ENCODE measurements around the gene KMO.

KMO gene

DNA sequence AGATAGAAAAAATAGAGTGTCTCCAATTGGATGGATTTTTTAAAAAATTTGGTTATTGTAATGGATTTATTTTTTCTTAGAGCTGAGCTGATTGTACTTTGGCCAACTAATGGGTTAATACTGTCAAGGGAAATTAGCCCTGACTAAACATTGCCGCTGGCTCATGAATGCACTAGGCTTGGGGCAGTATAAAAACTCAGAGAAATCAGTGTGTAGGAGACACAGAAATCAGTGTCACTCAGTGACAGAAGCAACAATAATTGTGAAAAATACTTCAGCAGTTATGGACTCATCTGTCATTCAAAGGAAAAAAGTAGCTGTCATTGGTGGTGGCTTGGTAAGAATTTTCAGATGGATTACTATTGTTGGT, at the start of gene KMO:
KMO (plus strand) TSS at position 217 of the 370 bp plus-strand sequence; CDS start at position 284, 67 bp downstream.
- H3K4me3 Mint-ChIP-seq = peak within 1 kb of the TSS; percentile 91
- peaks cover 4% of the 10 kb centered on the region for H3K36me3 Mint-ChIP-seq (ENCODE audit: insufficient read depth)
- H3K27ac Mint-ChIP-seq (ENCODE audit: low read depth) = peak within 1 kb of the TSS; percentile 83
- DNase-seq (ENCODE audit: low spot score in 2 of 2) (no peak), ATAC-seq (replicated peaks; ENCODE audit: extremely low read depth, poor library complexity, severe bottlenecking) (no peak)
- H3K27me3 Mint-ChIP-seq = no peaks in the 10 kb centered on the region
- H3K4me1 Mint-ChIP-seq = peaks cover 13% of the 10 kb centered on the region
- no peaks in the 10 kb centered on the region for H3K9me3 Mint-ChIP-seq

DNA sequence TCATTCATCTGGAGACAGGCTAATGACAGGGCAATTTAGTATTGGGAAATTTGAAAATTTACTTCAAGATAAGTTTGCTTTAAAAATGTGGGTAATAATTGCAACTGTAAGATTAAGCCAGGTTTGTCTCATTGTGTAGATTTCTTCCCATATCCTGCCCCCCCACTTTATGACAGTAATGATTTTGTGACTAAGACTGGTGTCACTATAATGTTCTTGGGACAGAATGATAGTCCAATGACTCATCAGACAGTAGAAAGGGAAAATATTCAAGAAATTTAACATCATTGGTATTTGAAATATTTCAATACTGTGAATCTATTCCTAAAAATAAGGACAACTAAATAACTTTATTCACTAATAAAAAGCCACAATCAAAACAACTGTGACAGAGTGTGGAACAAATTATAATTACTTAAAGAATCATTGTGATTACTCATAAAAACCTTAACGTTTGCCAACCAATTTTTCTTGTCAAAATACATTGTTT, 49.4 kb upstream of the KMO start:
- H3K4me3 Mint-ChIP-seq = no peak overlapping the region
- no peak for DNase-seq (ENCODE audit: low spot score in 2 of 2)
- no peaks in the 10 kb centered on the region for H3K9me3 Mint-ChIP-seq
- H3K27me3 Mint-ChIP-seq = peaks cover 12% of the 10 kb centered on the region
- H3K27ac Mint-ChIP-seq (ENCODE audit: low read depth) = no peak overlapping the region
- no peak for ATAC-seq (replicated peaks; ENCODE audit: extremely low read depth, poor library complexity, severe bottlenecking)
- no peaks in the 10 kb centered on the region for H3K4me1 Mint-ChIP-seq
- H3K36me3 Mint-ChIP-seq (ENCODE audit: insufficient read depth) = no peaks in the 10 kb centered on the region

DNA sequence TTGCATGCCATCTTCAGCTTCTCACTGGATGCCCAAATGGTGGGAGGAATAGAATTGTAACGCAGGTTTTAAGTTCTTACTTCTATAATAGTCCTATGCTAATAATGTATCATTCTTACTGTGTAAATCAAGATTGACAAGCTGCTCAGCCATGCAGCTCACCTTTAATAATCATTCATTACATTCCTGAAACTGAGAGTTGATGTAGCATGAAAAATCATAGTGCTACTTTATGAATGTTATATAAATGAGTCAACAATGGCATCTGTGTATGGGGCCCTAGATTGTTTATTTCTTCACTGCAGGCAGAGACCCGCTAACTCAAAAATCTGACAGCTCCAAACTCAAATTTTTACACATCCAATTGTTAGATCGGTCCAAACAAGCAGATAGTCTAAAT, 47.0 kb upstream of the KMO start:
- ATAC-seq (replicated peaks; ENCODE audit: extremely low read depth, poor library complexity, severe bottlenecking) (no peak), DNase-seq (ENCODE audit: low spot score in 2 of 2) (no peak)
- Mint-ChIP-seq H3K4me1 (no peaks in the 10 kb centered on the region), H3K9me3 (no peaks in the 10 kb centered on the region), H3K27ac (ENCODE audit: low read depth) (no peak overlapping the region), H3K4me3 (no peak overlapping the region), H3K36me3 (ENCODE audit: insufficient read depth) (no peaks in the 10 kb centered on the region), H3K27me3 (peaks cover 12% of the 10 kb centered on the region)

DNA sequence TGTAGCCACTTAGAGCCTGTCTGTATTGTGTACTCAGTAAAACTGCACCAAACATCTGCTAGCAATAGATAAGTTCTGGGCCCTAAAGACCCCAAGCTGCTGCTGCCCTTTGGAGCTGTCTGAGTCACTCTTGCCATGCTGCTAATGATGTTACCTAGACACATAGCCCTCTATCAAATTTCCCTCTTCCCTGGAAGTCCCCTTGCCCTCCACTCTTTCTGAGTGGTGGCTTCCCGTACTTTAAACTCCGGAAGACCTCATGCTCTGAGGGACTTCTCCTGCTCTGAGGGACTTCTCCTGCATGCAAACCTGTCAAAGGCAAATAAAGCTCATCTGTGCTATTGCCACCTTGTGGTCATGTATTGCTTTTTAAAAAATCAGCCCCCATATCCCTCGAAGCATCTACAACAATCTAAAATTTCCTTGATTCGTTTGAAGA, 46.6 kb upstream of the KMO start:
- Mint-ChIP-seq H3K27me3 (peaks cover 12% of the 10 kb centered on the region), H3K27ac (ENCODE audit: low read depth) (no peak overlapping the region), H3K36me3 (ENCODE audit: insufficient read depth) (no peaks in the 10 kb centered on the region), H3K4me3 (no peak overlapping the region), H3K9me3 (no peaks in the 10 kb centered on the region), H3K4me1 (no peaks in the 10 kb centered on the region)
- ATAC-seq (replicated peaks; ENCODE audit: extremely low read depth, poor library complexity, severe bottlenecking) (no peak), DNase-seq (ENCODE audit: low spot score in 2 of 2) (no peak)

DNA sequence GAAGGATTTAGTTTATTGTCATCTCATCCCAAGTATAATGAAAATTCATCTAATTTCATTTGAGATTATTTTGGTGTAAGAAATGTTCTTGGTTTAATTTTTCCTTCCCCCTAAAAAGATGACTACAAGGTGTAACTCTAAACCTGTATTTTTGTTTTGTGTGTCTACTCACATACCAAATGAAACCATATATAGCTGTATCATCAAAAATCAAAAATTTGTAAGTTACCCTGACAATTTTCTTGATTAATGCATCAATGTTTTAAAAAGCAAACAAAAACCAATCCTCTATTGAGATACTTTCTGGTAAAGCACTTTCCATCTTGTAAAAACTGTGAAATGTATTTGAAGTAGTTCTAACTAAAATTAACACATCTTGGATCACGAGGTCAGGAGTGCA, 43.4 kb upstream of the KMO start:
- ATAC-seq (replicated peaks; ENCODE audit: extremely low read depth, poor library complexity, severe bottlenecking) (no peak), DNase-seq (ENCODE audit: low spot score in 2 of 2) (no peak)
- Mint-ChIP-seq H3K9me3 (no peaks in the 10 kb centered on the region), H3K4me3 (no peak overlapping the region), H3K27me3 (peaks cover 9% of the 10 kb centered on the region), H3K36me3 (ENCODE audit: insufficient read depth) (no peaks in the 10 kb centered on the region), H3K27ac (ENCODE audit: low read depth) (no peak overlapping the region), H3K4me1 (no peaks in the 10 kb centered on the region)

DNA sequence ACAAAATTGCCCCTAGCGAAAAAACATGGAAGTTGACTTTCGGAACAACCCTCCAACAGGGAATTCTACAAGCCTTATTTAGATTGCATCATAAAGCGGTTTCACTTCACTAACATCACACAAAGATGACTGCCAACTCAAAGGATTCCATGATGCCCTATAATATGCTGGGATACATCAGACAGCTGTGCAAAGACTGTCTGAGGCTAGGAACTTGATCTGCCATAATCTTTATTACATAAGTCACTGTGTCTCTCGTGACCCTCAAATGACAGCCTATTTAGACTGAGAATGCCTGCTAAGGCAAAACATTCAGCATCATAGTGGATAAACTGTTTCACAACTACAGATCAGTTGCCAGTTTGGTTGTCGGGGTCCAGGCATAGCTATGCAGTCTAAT, 36.4 kb upstream of the KMO start:
- Mint-ChIP-seq H3K27ac (ENCODE audit: low read depth) (no peak overlapping the region), H3K4me1 (no peaks in the 10 kb centered on the region), H3K36me3 (ENCODE audit: insufficient read depth) (peaks cover 24% of the 10 kb centered on the region), H3K4me3 (no peak overlapping the region), H3K27me3 (no peaks in the 10 kb centered on the region), H3K9me3 (no peaks in the 10 kb centered on the region)
- no peak for DNase-seq (ENCODE audit: low spot score in 2 of 2)
- no peak for ATAC-seq (replicated peaks; ENCODE audit: extremely low read depth, poor library complexity, severe bottlenecking)

DNA sequence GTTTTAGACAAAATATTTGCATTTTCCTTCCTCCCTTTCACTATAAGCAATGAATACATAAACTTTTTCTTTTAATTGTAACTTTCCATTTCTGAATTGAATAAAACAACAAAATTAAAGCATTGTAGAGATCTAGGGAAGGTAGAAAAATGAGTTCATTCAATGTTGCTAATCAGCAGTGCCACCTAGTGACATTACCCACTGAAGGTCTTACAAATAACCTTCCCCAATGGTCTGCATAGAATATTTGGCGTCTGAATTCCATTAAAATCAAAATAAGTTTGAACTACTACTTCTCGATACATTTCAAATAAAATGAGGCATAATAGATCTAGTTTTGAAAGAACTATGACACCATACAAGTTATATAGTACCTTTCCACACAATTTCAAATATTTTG, 32.3 kb upstream of the KMO start:
- Mint-ChIP-seq H3K4me3 (no peak overlapping the region), H3K4me1 (peaks cover 7% of the 10 kb centered on the region), H3K36me3 (ENCODE audit: insufficient read depth) (peaks cover 46% of the 10 kb centered on the region), H3K27me3 (no peaks in the 10 kb centered on the region), H3K27ac (ENCODE audit: low read depth) (no peak overlapping the region), H3K9me3 (no peaks in the 10 kb centered on the region)
- DNase-seq (ENCODE audit: low spot score in 2 of 2) (no peak), ATAC-seq (replicated peaks; ENCODE audit: extremely low read depth, poor library complexity, severe bottlenecking) (no peak)

DNA sequence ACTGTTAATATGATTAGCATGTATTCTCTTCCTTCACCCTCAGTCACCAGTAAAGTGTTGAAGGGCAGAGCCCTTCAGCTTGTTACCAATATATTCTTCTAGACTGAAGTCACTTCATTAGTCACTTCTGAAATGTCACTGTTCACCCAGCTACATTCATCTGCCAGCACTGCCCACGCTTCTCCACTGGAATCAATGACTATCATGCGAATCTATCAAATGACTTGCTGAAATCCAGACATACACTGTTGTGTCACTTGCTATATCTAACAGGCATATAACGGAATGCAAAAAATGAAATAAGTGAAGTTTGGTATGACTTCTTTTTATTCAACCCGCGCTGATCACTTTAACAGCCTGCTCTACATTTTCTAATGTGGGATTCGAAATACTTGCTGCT, 28.7 kb upstream of the KMO start:
- Mint-ChIP-seq H3K9me3 (no peaks in the 10 kb centered on the region), H3K27me3 (no peaks in the 10 kb centered on the region), H3K4me3 (no peak overlapping the region), H3K4me1 (peaks cover 7% of the 10 kb centered on the region), H3K27ac (ENCODE audit: low read depth) (no peak overlapping the region), H3K36me3 (ENCODE audit: insufficient read depth) (peaks cover 50% of the 10 kb centered on the region)
- no peak for DNase-seq (ENCODE audit: low spot score in 2 of 2)
- no peak for ATAC-seq (replicated peaks; ENCODE audit: extremely low read depth, poor library complexity, severe bottlenecking)

DNA sequence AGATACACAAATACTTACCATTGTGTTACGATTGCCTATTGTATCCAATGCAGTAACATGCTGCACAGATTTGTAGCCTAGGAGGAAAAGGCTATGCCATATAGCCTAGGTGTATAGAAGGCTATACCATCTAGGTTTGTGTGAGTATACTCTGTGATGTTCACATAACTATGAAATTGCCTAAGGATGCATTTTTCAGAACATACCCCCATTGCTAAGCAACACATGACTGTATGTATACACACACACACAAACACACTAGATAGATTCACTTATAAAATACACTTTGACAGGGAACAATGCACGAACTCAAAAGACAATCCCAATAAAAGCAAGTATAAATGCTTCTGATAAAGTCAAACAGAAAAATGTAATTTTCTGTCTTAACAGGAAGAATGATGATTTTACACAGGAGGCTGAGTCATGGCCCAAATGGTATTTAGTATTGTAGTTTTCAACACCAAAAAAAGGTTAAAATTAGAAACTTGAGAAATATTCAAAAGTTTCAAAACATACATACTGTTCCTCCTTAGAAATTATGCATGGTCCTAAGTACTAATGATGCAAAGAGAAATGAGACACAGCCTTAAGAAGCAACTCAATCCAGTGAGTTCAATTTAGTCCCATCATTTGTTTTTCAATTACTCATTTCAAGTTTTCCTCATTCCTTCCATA, 24.9 kb upstream of the KMO start:
- peaks cover 44% of the 10 kb centered on the region for H3K36me3 Mint-ChIP-seq (ENCODE audit: insufficient read depth)
- ATAC-seq (replicated peaks; ENCODE audit: extremely low read depth, poor library complexity, severe bottlenecking) (no peak), DNase-seq (ENCODE audit: low spot score in 2 of 2) (no peak)
- peaks cover 7% of the 10 kb centered on the region for H3K4me1 Mint-ChIP-seq
- H3K27me3 Mint-ChIP-seq = no peaks in the 10 kb centered on the region
- no peak overlapping the region for H3K27ac Mint-ChIP-seq (ENCODE audit: low read depth)
- H3K9me3 Mint-ChIP-seq = no peaks in the 10 kb centered on the region
- no peak overlapping the region for H3K4me3 Mint-ChIP-seq

DNA sequence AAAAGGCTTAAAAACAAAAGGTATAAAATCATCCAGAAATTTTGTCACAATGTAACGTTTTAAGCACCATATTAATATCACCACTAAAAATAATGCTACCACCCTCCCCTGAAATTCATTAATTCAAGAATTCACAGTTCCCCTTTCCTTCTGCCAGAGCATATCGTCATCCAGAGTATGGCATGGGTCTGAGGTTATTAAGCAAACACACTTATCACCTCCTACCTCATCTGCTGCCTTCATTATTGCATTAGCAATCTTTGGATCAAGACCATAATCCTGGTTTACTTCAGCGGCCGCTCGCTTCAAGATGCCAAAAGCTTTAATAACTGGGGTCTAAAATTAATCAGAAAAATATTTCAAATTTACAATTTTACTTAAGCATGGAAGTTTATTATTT, 18.8 kb upstream of the KMO start:
- peaks cover 13% of the 10 kb centered on the region for H3K4me1 Mint-ChIP-seq
- H3K36me3 Mint-ChIP-seq (ENCODE audit: insufficient read depth) = peaks cover 19% of the 10 kb centered on the region
- no peaks in the 10 kb centered on the region for H3K27me3 Mint-ChIP-seq
- H3K27ac Mint-ChIP-seq (ENCODE audit: low read depth) = no peak overlapping the region
- no peaks in the 10 kb centered on the region for H3K9me3 Mint-ChIP-seq
- no peak overlapping the region for H3K4me3 Mint-ChIP-seq
- ATAC-seq (replicated peaks; ENCODE audit: extremely low read depth, poor library complexity, severe bottlenecking) (no peak), DNase-seq (ENCODE audit: low spot score in 2 of 2) (no peak)

DNA sequence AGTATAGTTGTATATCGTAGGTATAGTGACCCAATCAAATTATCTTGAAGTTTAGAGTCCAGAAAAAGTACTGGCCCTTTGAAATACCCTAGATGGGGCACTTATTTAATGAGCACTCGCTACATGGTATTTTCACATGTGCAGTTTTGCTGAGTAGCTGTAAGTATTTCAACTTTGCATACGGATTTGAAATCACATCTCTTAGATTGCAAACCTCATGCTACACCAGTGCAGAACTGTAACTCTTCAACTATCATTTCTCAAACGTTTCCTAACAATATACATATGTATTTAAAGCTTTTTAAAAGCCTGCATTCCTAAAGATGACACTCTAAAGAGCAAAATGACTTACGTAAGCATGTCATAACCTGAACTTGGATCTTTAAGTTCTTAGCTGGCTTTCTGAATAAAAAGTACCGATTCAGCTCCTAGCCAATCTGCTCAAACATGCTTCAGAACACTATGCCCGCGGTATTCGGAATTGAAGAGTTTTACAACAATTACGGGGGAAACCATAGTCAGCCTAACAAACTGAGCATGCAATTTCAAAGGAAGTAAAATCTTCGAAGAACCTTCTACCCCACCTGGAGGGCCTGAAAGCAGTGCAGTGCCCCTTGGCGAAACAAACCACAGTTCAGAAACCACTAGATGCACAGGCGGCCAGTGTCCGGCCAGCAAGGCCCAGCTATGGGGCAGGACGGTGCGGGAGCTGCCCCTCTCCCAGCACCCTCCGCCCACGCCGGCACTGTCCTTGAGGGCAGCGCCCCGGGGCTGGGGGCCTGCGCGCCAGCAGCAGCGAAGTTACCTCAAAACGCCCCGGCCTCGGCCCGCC, 13.5 kb upstream of the KMO start:
- Mint-ChIP-seq H3K4me1 (peaks cover 13% of the 10 kb centered on the region), H3K27me3 (peaks cover 24% of the 10 kb centered on the region), H3K4me3 (no peak overlapping the region), H3K27ac (ENCODE audit: low read depth) (no peak overlapping the region), H3K36me3 (ENCODE audit: insufficient read depth) (peaks cover 7% of the 10 kb centered on the region), H3K9me3 (no peaks in the 10 kb centered on the region)
- peak; percentile 6 for ATAC-seq (replicated peaks; ENCODE audit: extremely low read depth, poor library complexity, severe bottlenecking)
- DNase-seq (ENCODE audit: low spot score in 2 of 2) = no peak

DNA sequence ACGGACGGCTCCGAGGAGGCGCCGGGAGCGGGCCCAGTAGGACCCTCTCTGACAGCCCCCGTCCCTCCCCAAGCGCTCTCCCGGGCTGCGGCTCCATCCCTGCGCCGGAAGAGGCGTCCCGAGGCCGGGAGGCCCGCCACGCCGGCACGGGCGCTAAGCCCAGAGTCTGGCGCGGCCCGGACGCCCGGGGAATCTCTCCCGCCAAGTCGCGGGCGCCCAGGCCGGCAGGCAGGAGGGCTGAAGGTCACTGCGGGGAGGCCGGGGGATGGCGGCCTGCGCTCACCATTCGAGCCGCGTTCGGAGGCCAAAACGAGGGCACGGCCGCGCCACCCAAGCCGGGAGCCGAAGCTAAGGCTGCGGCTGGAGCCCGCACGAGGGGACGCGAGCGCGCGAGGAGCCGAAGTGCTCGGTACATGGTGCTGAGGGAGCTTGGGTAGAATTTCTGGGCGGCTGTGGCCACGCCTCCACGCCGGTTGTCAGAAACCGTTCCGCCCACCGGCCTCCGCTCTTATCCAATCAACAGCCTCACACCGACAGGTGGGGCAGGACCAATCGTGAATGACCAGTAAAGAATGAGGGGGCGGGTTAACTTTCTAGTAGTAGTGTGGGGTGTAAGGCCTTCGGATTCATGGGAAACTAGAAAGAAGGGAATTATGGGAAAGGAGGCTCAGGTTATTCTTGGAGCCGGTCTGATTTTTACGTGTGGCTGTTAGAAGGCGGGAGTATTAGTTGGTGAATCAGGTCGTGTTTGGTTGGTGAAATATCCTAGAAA, 12.7 kb upstream of the KMO start, which contains the start of gene FH:
FH (minus strand) TSS at position 448 of the 772 bp plus-strand sequence; CDS start at position 415, 33 bp downstream.
- Mint-ChIP-seq H3K36me3 (ENCODE audit: insufficient read depth) (peaks cover 4% of the 10 kb centered on the region), H3K4me3 (no peak within 1 kb of the TSS), H3K9me3 (no peaks in the 10 kb centered on the region), H3K4me1 (peaks cover 9% of the 10 kb centered on the region), H3K27ac (ENCODE audit: low read depth) (no peak within 1 kb of the TSS), H3K27me3 (peaks cover 32% of the 10 kb centered on the region)
- DNase-seq (ENCODE audit: low spot score in 2 of 2) = peak; percentile 89 to 90
- peak; percentile 100 for ATAC-seq (replicated peaks; ENCODE audit: extremely low read depth, poor library complexity, severe bottlenecking)

Measured in central memory CD8-positive, alpha-beta T cell (primary cell).